Fibroblast of pulmonary artery (primary cell): ENCODE data around the gene MFAP4.

Experiments
- DNase-seq: peaks from one replicate; pipeline ENCODE4 v3.0.0-alpha.2; 2010; ENCODE audit warnings: low read depth
- H3K4me3 ChIP-seq: replicated peaks from 2 replicates; pipeline ENCODE4 v1.5.1; 2011; ENCODE audit warnings: low read depth, mild to moderate bottlenecking, control low read depth, low read length, moderate library complexity
- CTCF ChIP-seq: IDR thresholded peaks from 2 replicates; pipeline ENCODE4 v1.5.1; 2011; ENCODE audit warnings: mild to moderate bottlenecking, control low read depth, low read length, inconsistent platforms; ENCODE audit errors: missing control alignments

Gene MFAP4

GRCh38 chr17:19374136-19374535 lies 12.9 kb downstream of the MFAP4 start:
- TF ChIP-seq CTCF: no peak
- no peak for DNase-seq
- no peak overlapping the region for H3K4me3 ChIP-seq

- no peak for DNase-seq
- no peak overlapping the region for H3K4me3 ChIP-seq
- TF ChIP-seq CTCF: no peak
These were observed 14.0 kb downstream of the MFAP4 start for GRCh38 chr17:19372866-19373504.

- no peak for TF ChIP-seq CTCF
- no peak overlapping the region for H3K4me3 ChIP-seq
- DNase-seq: no peak
These were observed 14.6 kb downstream of the MFAP4 start for GRCh38 chr17:19372439-19372838.

GRCh38 chr17:19372011-19372370 lies 15.0 kb downstream of the MFAP4 start:
- no peak for DNase-seq
- no peak for TF ChIP-seq CTCF
- no peak overlapping the region for H3K4me3 ChIP-seq

GRCh38 chr17:19371259-19372010 lies 15.6 kb downstream of the MFAP4 start:
- H3K4me3 ChIP-seq: no peak overlapping the region
- DNase-seq: no peak
- no peak for TF ChIP-seq CTCF

- no peak for TF ChIP-seq CTCF
- no peak for DNase-seq
These were observed 16.5 kb downstream of the MFAP4 start for GRCh38 chr17:19370493-19370960.

More at GRCh38 chr17:19370493-19370960, 16.5 kb downstream of the MFAP4 start:
- H3K4me3 ChIP-seq: no peak overlapping the region
